ENCODE measurements around the gene CCDC78. TPM values are rescaled to one million over a fixed set of nuclear protein-coding genes. Genes with fewer than 3 reads are reported as not detected.

The CCDC78 gene
- total RNA-seq (2014; rRNA removed; shearing (Covaris generic)) = 4.1 and 4.5 TPM in 2 replicates
- polyA plus RNA-seq (2014; cell fraction: nucleus; rRNA removed) = 223 and 231 TPM in 2 replicates

- DNase-seq (ENCODE audit: extremely low read depth, low read depth) = no peak
These were observed at the start of gene CCDC78, which contains the start of gene HAGHL for GRCh38 chr16:726438-727290. Gene CCDC78, minus strand, starts transcription at chr16:726443. Its CDS starts 76 bp downstream, at chr16:726367. Gene HAGHL, plus strand, starts transcription at chr16:727106. Its CDS starts 404 bp downstream, at chr16:727510.

- no peak for DNase-seq (ENCODE audit: extremely low read depth, low read depth)
These were observed 49.1 kb upstream of the CCDC78 start for GRCh38 chr16:775236-775796.

GRCh38 chr16:774086-775001 lies 48.1 kb upstream of the CCDC78 start:
- no peak for DNase-seq (ENCODE audit: extremely low read depth, low read depth)

- DNase-seq (ENCODE audit: extremely low read depth, low read depth) = no peak
These were observed 46.7 kb upstream of the CCDC78 start for GRCh38 chr16:772959-773358.

- no peak for DNase-seq (ENCODE audit: extremely low read depth, low read depth)
These were observed 44.2 kb upstream of the CCDC78 start for GRCh38 chr16:770411-770810.

- no peak for DNase-seq (ENCODE audit: extremely low read depth, low read depth)
These were observed 43.7 kb upstream of the CCDC78 start for GRCh38 chr16:769934-770333.

- DNase-seq (ENCODE audit: extremely low read depth, low read depth) = no peak
These were observed 43.0 kb upstream of the CCDC78 start for GRCh38 chr16:769184-769784.

GRCh38 chr16:768428-768827 lies 42.2 kb upstream of the CCDC78 start:
- no peak for DNase-seq (ENCODE audit: extremely low read depth, low read depth)

- no peak for DNase-seq (ENCODE audit: extremely low read depth, low read depth)
These were observed 41.5 kb upstream of the CCDC78 start for GRCh38 chr16:767743-768235.

- DNase-seq (ENCODE audit: extremely low read depth, low read depth) = no peak
These were observed 40.8 kb upstream of the CCDC78 start for GRCh38 chr16:766820-767640.

- no peak for DNase-seq (ENCODE audit: extremely low read depth, low read depth)
These were observed 40.0 kb upstream of the CCDC78 start for GRCh38 chr16:766008-766819.

GRCh38 chr16:765488-765865 lies 39.2 kb upstream of the CCDC78 start:
- no peak for DNase-seq (ENCODE audit: extremely low read depth, low read depth)

- DNase-seq (ENCODE audit: extremely low read depth, low read depth) = no peak
These were observed 38.7 kb upstream of the CCDC78 start for GRCh38 chr16:764848-765487.

GRCh38 chr16:764184-764750 lies 38.0 kb upstream of the CCDC78 start:
- no peak for DNase-seq (ENCODE audit: extremely low read depth, low read depth)

GRCh38 chr16:763369-764183 lies 37.3 kb upstream of the CCDC78 start:
- DNase-seq (ENCODE audit: extremely low read depth, low read depth) = no peak

- no peak for DNase-seq (ENCODE audit: extremely low read depth, low read depth)
These were observed 36.5 kb upstream of the CCDC78 start for GRCh38 chr16:762595-763268.

Measured in NCI-H460 (cell line).